ENCODE results near the gene GVQW3.

DNA sequence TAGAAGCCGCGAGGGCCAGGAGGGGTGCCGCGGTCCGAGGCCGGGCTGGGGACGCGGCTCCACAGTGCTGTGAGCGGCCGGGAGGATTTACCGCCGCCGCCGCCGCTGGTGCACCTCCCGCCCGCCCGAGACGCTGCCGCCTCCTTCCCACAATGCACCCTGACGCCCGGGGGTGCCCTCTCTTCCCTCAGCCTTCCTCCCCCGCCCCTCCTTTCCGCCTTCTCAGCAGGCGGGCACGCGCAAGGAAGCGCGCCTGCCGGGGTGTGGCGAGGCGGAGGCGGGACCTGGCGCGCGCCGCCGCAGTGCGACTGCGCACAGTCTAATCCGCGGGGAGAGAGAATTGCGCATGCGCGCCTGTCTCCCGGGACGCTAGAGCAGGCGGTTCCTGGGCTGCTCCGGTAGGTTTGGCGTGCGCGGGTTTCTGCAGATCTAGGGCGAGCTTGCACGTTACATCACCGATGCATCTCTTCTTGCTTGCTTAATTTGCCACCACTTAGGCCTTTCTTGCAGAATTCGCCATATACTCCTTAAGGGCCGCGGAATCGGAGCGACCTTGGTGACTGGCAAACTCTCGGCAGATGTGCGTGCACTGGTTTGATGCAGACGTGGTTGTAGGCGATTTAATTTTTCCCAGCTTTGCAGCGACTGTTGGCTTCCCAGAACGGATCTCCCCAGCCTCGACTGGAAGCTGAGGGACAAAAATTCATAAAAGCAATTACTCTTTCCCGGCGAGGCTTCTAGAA is at the start of gene GVQW3, which contains the start of gene THAP12:
- TF ChIP-seq, protein P1, sequence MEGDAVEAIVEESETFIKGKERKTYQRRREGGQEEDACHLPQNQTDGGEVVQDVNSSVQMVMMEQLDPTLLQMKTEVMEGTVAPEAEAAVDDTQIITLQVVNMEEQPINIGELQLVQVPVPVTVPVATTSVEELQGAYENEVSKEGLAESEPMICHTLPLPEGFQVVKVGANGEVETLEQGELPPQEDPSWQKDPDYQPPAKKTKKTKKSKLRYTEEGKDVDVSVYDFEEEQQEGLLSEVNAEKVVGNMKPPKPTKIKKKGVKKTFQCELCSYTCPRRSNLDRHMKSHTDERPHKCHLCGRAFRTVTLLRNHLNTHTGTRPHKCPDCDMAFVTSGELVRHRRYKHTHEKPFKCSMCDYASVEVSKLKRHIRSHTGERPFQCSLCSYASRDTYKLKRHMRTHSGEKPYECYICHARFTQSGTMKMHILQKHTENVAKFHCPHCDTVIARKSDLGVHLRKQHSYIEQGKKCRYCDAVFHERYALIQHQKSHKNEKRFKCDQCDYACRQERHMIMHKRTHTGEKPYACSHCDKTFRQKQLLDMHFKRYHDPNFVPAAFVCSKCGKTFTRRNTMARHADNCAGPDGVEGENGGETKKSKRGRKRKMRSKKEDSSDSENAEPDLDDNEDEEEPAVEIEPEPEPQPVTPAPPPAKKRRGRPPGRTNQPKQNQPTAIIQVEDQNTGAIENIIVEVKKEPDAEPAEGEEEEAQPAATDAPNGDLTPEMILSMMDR (IDR thresholded peaks at IDR 0.05) = no peak
- no peak for TF ChIP-seq POLR2A (IDR thresholded peaks at IDR 0.05)
- TF ChIP-seq EP300 (IDR thresholded peaks at IDR 0.05) = no peak

All from ovary (tissue), 3 donors.